Right hindlimb (tissue), 1 donor: ENCODE results near the gene KCNA1.
A peak's percentile ranks its signal among the peaks of the same experiment; 100 is the strongest.
"Not testable (repeated sequence)": the region's sequence is repeated elsewhere in the genome, so short reads cannot be mapped to it uniquely, and the experiment has no call there.

Source experiments
- DNase-seq: peaks from one replicate; pipeline ENCODE4 v3.0.0-alpha.2; 2018

The KCNA1 gene

GRCh38 chr12:4909734-4910501 is at the start of gene KCNA1:
TSS of gene KCNA1 (plus strand) at chr12:4909905. CDS start at chr12:4911379, 1,474 bp downstream.
- peak; percentile 80 for DNase-seq

GRCh38 chr12:4860741-4861140 is 49.0 kb upstream of the KCNA1 start:
- no peak for DNase-seq

GRCh38 chr12:4862809-4863208 is 46.9 kb upstream of the KCNA1 start:
- DNase-seq: no peak

- DNase-seq: no peak
Observed at GRCh38 chr12:4864575-4864974, 45.1 kb upstream of the KCNA1 start.

- no peak for DNase-seq
Observed at GRCh38 chr12:4865246-4865645, 44.5 kb upstream of the KCNA1 start.

DNA sequence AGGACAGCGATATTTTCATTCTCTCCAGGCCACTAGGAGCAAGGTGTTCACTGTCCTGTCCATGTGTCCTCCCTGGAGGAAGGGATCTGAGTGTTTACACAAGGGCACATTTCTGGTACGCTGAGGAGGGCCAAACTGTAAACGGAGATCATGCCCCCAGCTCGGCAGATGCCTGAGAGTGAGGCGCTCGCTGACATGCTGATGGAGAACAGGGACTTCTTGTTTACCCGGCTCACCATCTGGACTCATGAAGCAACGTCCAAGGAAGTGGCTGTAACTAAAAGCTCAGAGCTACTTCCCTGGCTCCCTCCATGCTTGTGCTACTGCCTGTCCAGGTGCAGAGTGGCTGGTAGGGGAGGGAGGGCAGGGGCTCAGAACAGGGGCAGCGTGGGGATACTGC is 43.4 kb upstream of the KCNA1 start:
- DNase-seq: no peak

- DNase-seq: no peak
Observed at GRCh38 chr12:4867384-4867783, 42.3 kb upstream of the KCNA1 start.

- no peak for DNase-seq
Observed at GRCh38 chr12:4870423-4870822, 39.3 kb upstream of the KCNA1 start.

DNA sequence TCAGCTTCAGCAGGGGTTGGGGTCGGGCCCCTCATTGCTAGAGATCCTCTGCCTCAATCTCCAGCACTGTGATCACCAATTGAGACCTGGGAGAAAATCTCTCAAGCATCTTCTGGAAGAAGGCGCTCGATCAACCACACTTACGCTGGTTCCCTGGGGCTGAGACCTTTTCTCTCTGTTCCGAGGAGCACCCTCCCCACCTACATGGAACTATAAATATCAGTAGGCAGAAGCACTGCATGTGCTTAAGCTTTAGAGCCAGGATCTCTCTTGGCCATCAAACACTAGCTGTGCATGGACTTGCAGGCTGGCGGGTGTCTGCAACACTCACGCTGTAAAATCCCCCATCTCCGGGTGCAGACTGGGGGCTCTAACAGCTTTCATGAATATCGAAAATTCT is 38.2 kb upstream of the KCNA1 start:
- no peak for DNase-seq

DNA sequence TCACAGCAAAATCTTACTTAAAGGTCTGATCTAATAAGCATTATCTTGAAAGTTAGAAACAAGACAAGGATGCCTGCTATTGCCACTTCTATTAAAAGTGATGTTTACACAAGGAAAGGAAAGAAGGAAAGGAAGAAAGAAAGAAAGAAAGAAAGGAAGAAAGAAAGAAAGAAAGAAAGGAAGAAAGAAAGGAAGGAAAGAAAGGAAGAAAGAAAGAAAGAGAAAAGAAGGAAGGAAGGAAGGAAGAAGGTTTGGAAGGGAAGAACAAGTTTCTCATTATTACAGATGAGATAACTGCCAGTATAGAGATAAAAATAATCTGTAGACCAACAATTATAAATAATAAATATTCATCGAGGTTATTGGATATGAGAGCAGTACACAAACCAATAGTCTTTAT is 35.8 kb upstream of the KCNA1 start:
- DNase-seq: no peak

DNA sequence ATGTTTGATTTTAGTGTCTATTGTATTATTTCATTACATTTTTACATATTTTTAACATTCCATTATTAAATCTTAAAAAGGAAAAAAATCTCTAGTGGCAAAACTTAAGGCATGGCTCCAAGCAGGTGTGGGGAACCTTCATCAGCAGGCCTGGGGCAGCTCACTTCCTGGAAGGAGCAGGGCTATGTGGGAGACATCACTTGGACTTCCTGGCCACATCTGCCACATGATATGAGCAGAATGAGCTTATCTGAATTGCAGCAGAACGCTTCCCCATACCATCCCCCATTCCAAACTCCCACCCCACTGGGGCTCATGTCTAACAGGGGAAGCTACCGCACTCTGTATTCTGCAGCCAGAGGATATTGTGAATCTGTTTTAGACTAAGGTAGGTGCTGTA is 35.0 kb upstream of the KCNA1 start:
- DNase-seq: no peak

- not testable (repeated sequence) for DNase-seq
Observed at GRCh38 chr12:4879481-4879880, 30.2 kb upstream of the KCNA1 start.

DNA sequence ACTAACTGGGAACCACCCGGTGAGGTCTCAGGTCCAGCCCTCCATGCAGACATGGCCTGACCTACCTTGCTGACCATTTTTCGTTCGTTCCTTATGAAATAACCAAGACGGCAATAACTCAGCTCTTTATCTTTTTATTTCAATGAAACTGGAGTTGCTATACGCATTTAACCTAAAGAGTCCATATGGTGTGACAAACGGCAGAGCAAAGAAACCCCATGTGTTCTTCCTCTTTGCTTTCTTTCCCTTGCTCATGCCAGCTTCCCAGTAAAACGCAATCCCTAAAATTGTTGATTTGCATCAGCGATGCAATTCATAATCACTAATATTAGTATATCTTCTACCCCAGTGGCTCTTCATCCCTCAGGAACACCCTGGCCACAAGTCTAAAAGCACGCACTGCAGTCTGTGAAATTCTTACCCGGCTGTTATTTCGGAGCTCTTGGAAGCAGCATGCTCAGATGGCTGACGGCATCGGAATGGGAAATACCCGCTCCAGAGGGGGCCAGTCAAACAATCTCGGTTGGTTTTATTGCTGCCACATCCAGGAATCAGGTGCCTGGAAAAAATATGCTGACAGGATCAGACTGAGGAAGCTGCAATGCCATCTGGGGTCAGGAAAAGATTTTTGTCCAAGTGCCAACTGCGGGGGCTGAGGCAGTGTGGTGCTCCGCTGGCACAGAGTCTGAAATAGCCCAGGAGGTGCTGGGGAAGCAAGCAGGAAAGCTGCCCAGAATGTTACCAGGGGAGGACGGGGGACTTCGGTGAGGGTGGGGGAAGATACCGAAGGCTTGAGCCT is 28.2 kb upstream of the KCNA1 start:
- DNase-seq: no peak

DNA sequence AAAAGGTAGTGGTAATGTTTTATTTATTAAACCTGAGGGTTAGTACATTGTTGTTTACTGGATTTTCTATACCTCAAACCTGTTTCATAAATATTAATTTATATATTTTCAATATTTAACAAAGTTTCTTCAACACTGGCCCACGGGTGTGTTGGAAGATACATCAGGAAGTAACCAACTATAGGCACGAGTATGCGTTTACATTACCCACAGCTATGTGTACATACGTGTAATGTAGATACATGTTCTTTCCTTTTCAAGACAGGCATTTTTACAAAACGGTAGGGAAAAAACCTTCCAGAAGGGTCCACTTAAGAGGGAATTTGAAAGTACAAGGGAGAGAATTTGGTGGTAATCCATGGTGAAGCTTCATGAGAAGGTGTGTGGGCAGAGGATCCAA is 17.8 kb upstream of the KCNA1 start:
- no peak for DNase-seq

DNA sequence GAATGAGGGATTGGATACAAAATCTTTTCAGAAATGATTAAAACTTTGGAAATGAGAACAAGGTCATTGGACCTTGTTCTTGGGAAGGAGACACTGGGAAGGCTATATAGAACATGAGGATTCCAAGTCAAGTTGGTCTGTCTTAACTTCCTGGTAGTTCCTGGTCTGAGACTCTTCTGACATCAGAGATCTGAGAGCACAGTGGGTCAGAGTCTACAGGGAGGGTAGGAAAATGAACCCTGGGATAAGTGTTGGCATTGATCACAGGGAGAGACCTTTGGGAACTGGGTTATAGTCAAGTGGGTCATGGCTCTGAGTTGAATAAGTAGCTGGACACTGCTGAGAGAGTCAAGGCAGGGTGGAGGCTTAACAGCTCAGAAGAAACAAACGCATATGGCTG is 17.3 kb upstream of the KCNA1 start:
- DNase-seq: no peak

DNA sequence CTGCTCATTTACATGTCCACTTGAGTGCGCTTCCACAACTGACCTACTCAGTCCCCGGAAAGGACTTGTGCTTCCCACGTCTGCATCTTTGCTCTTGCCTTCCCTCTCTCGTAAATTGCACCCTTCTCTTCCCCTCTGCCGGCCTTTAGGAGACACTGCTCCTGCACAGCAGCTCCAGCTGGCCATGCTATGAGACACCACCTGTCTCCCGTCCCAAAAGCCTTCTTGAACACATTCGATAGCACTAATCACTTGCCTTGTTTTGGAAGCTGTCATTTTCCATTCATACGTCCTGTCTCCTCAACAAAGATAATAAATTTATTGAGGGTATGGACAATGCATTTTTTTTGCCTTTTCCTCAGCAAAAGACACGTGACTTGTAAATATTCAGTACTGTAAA is 15.7 kb upstream of the KCNA1 start:
- no peak for DNase-seq

DNA sequence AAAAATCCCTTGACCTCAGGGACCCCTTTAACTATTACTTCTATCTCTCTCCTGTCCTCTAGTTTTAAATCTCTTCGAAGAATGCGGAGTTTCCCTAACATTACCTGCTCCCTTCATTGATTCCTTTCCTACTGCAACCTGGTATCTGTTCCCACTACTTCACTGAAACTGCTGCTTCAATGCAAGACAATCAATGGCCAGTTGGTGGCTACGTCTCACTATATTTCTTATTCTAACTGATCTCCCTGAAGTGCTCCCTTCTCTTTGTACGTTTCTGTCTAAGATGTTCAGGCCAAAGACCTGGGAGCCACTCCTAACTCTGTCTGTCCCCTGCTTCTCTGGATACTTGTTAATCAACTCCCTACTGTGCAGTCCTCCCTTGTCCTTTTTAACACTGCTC is 10.3 kb upstream of the KCNA1 start:
- no peak for DNase-seq

- DNase-seq: no peak
Observed at GRCh38 chr12:4900327-4900726, 9.4 kb upstream of the KCNA1 start.

GRCh38 chr12:4905316-4905715 is 4.4 kb upstream of the KCNA1 start:
- DNase-seq: no peak

DNA sequence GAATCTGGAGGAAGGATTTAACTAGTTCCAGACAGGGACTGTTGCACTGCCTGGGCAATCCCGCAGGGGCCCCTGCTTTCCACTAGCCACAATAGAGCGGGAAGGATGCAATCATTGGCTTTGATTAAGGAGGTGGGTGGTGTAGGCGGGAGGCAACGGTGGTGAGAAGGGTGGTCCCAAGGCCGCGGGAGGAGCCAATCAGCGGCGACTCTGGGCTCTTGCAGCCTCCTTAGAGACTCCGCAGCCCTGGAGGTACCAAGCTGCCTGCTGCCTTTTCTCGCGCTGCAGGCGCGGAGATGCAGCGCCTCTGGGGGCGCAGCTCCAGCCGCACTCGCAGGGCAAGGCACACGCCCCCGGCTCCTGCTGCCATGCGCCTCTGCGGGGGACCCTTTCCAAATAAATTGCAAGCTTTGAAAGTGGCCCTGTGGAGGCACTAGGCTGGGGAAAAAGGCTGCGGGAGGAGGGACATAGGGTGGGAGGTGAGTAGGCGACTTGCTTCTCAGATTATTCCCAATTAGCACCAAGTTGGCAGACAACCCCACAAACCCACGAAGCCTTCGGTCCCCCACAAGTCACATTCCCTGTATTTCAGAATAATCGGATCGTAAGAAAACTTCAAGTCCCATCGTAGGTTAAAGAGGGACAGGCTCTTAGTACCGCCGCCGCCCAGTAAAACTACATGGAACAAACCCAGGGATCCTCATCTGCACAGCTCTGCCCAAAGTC is 858 bp upstream of the KCNA1 start:
- peak; percentile 32 for DNase-seq

DNA sequence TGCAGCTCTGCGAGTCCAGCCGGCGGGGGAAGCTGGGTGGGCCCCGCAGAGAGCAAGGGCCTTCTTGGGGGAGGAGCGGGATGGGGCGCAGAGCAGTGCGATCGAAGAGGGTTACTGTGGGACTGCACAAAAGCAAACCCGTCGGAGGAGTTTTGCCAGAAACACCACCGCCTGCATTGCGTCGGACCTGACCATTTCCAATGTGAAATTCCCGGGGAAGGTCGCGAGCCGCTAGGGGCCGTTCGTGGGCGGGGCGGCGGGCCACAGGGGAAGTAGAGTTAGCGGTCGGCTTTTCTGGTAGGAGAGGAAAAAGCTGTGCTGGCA is 333 bp upstream of the KCNA1 start:
- no peak for DNase-seq

- DNase-seq: peak; percentile 27
Observed at GRCh38 chr12:4910502-4911315, 1.0 kb downstream of the KCNA1 start.
